Loucy (cell line): ENCODE measurements around the gene CD28.

ENCODE experiments used
- H2AFZ ChIP-seq: fragments of 200-600 bp; sonication (generic); 2 replicates; pipeline ENCODE4 v1.6.0; 2016; ENCODE audit warnings: antibody characterized with exemption, mild to moderate bottlenecking, low read length, moderate library complexity
- H3F3A ChIP-seq: fragments of 200-600 bp; 2 replicates; pipeline ENCODE4 v1.6.0; 2016; ENCODE audit warnings: antibody characterized with exemption, low read depth, mild to moderate bottlenecking
- H3K27me3 ChIP-seq: fragments of 200-600 bp; sonication (generic); 2 replicates; pipeline ENCODE4 v1.6.1; 2014; ENCODE audit warnings: low read length, mild to moderate bottlenecking; ENCODE audit not compliant: insufficient read depth, poor library complexity, severe bottlenecking
- H3K36me3 ChIP-seq: fragments of 200-600 bp; sonication (generic); 2 replicates; pipeline ENCODE4 v1.6.1; 2016; ENCODE audit warnings: low read length; ENCODE audit not compliant: insufficient read depth
- H3K4me1 ChIP-seq: fragments of 200-600 bp; sonication (generic); 2 replicates; pipeline ENCODE4 v1.5.1; 2014; ENCODE audit warnings: low read length, mild to moderate bottlenecking; ENCODE audit not compliant: insufficient read depth, poor library complexity, severe bottlenecking
- H3K4me2 ChIP-seq: fragments of 200-600 bp; sonication (generic); 2 replicates; pipeline ENCODE4 v1.6.0; 2014; ENCODE audit warnings: antibody characterized with exemption, low read length, low read depth, mild to moderate bottlenecking; ENCODE audit not compliant: poor library complexity, severe bottlenecking
- H3K4me3 ChIP-seq: fragments of 200-600 bp; sonication (generic); 2 replicates; pipeline ENCODE4 v1.5.1; 2014; ENCODE audit warnings: low read length, mild to moderate bottlenecking, mixed read lengths; ENCODE audit not compliant: poor library complexity, severe bottlenecking
- H3K79me2 ChIP-seq: fragments of 200-600 bp; sonication (generic); 2 replicates; pipeline ENCODE4 v1.6.1; 2014; ENCODE audit warnings: low read length; ENCODE audit not compliant: insufficient read depth
- H3K9ac ChIP-seq: fragments of 200-600 bp; sonication (generic); 2 replicates; pipeline ENCODE4 v1.6.0; 2014; ENCODE audit warnings: mild to moderate bottlenecking, low read depth, low read length, moderate library complexity; ENCODE audit not compliant: poor library complexity, severe bottlenecking
- H3K9me2 ChIP-seq: fragments of 200-600 bp; sonication (generic); replicated peaks from 2 replicates; pipeline ENCODE4 v1.6.1; 2016; ENCODE audit warnings: low read depth, low read length, mixed read lengths
- H3K9me3 ChIP-seq: fragments of 200-600 bp; sonication (generic); 2 replicates; pipeline ENCODE4 v1.6.1; 2014; ENCODE audit warnings: mild to moderate bottlenecking, antibody characterized with exemption, low read length, low read depth; ENCODE audit not compliant: insufficient read depth
- H4K20me1 ChIP-seq: fragments of 200-600 bp; sonication (generic); 2 replicates; pipeline ENCODE4 v1.6.0; 2014; ENCODE audit warnings: antibody characterized with exemption, low read length, mild to moderate bottlenecking; ENCODE audit not compliant: insufficient read depth, poor library complexity, severe bottlenecking
- EZH2phosphoT487 ChIP-seq: fragments of 200-600 bp; IDR thresholded peaks from 2 replicates; pipeline ENCODE4 v1.6.1; 2018; ENCODE audit warnings: antibody characterized with exemption, mild to moderate bottlenecking, moderate library complexity, borderline replicate concordance
- TF ChIP-seq, protein P1 (sequence below): fragments of 200-600 bp; sonication (generic); conservative IDR thresholded peaks from 2 replicates; pipeline ENCODE4 v1.5.1; 2014; ENCODE audit warnings: mild to moderate bottlenecking, antibody characterized with exemption, low read length

The CD28 gene

GRCh38 chr2:203722411-203722810 is 16.0 kb downstream of the CD28 start:
- no peak overlapping the region for H2AFZ ChIP-seq
- no peaks in the 10 kb centered on the region for H3K36me3 ChIP-seq
- TF ChIP-seq, protein P1, sequence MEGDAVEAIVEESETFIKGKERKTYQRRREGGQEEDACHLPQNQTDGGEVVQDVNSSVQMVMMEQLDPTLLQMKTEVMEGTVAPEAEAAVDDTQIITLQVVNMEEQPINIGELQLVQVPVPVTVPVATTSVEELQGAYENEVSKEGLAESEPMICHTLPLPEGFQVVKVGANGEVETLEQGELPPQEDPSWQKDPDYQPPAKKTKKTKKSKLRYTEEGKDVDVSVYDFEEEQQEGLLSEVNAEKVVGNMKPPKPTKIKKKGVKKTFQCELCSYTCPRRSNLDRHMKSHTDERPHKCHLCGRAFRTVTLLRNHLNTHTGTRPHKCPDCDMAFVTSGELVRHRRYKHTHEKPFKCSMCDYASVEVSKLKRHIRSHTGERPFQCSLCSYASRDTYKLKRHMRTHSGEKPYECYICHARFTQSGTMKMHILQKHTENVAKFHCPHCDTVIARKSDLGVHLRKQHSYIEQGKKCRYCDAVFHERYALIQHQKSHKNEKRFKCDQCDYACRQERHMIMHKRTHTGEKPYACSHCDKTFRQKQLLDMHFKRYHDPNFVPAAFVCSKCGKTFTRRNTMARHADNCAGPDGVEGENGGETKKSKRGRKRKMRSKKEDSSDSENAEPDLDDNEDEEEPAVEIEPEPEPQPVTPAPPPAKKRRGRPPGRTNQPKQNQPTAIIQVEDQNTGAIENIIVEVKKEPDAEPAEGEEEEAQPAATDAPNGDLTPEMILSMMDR, result no peak
- no peak for TF ChIP-seq EZH2phosphoT487
- peaks cover 52% of the 10 kb centered on the region for H3K4me1 ChIP-seq
- no peak overlapping the region for H3K4me3 ChIP-seq
- H4K20me1 ChIP-seq, result no peaks in the 10 kb centered on the region
- no peak overlapping the region for H3K4me2 ChIP-seq
- no peaks in the 10 kb centered on the region for H3K9me3 ChIP-seq
- no peaks in the 10 kb centered on the region for H3K9me2 ChIP-seq
- H3K27me3 ChIP-seq, result no peaks in the 10 kb centered on the region
- peaks cover 12% of the 10 kb centered on the region for H3K79me2 ChIP-seq
- peaks cover 18% of the 10 kb centered on the region for H3F3A ChIP-seq
- H3K9ac ChIP-seq, result no peak overlapping the region

GRCh38 chr2:203728321-203728720 is 21.9 kb downstream of the CD28 start:
- TF ChIP-seq EZH2phosphoT487, result no peak
- TF ChIP-seq, protein P1, result no peak
- H2AFZ ChIP-seq, result no peak overlapping the region
- peaks cover 26% of the 10 kb centered on the region for H3K4me1 ChIP-seq
- no peak overlapping the region for H3K9ac ChIP-seq
- H3F3A ChIP-seq, result no peaks in the 10 kb centered on the region
- no peaks in the 10 kb centered on the region for H3K27me3 ChIP-seq
- no peak overlapping the region for H3K4me3 ChIP-seq
- H4K20me1 ChIP-seq, result no peaks in the 10 kb centered on the region
- no peak overlapping the region for H3K4me2 ChIP-seq
- H3K9me2 ChIP-seq, result no peaks in the 10 kb centered on the region; the same call in 1 of the 2 replicates
- 0 out of 2 replicates have a peak, but pooled peaks cover 5% of the 10 kb centered on the region for H3K36me3 ChIP-seq
- no peaks in the 10 kb centered on the region for H3K79me2 ChIP-seq
- no peaks in the 10 kb centered on the region for H3K9me3 ChIP-seq

DNA sequence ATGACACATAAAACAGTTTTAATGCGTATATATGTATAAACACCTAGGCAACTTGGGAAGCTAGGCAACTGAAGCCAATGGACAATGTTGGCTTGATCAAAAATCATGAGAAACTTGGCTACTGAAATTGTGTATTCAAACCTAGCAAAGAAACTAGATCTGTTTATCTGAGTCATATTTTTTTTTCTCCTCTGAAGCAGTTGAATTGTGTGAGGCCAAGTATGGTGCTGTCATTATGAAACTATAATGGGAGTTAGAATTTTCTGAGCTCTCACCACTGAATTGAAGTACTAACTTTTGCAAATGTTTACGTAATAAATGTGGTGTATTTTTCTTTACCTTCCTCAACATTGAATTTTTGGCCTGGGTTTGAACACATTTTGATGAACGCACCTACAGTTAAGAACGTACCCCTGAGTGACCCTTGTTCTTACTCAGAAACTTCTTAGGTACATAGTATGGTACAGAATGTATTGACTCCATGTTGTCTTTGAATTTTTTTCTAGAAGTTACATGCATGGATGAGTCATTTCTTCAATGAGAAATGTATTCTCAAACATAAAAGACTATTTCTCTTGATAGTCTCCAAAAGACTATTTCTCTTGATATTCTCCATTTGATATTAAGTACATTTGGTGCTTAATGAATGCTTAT is 23.8 kb downstream of the CD28 start:
- Histone ChIP-seq H3K79me2 (no peaks in the 10 kb centered on the region), H3K4me3 (no peak overlapping the region), H2AFZ (no peak overlapping the region), H3K4me2 (no peak overlapping the region), H3K36me3 (0 out of 2 replicates have a peak, but pooled peaks cover 8% of the 10 kb centered on the region), H3K4me1 (peaks cover 26% of the 10 kb centered on the region), H3K27me3 (no peaks in the 10 kb centered on the region), H3K9ac (no peak overlapping the region), H4K20me1 (no peaks in the 10 kb centered on the region), H3K9me3 (no peaks in the 10 kb centered on the region), H3F3A (no peaks in the 10 kb centered on the region), H3K9me2 (no peaks in the 10 kb centered on the region; the same call in 1 of the 2 replicates)
- TF ChIP-seq EZH2phosphoT487, result no peak
- TF ChIP-seq, protein P1, result no peak
